GM21360 (cell line): ENCODE data around the gene CACNA1C.

Source experiments
- ATAC-seq: cut with Tn5 transposase; IDR thresholded peaks from one replicate; pipeline ENCODE4 v1.9.1; 2021; ENCODE audit warnings: mild to moderate bottlenecking, moderate library complexity; ENCODE audit not compliant: unreplicated experiment

CACNA1C gene

GRCh38 chr12:2422591-2422990 is 369.8 kb downstream of the CACNA1C start:
- no peak for ATAC-seq

GRCh38 chr12:2429032-2429431 is 376.2 kb downstream of the CACNA1C start:
- no peak for ATAC-seq

GRCh38 chr12:2431810-2432209 is 379.0 kb downstream of the CACNA1C start:
- no peak for ATAC-seq

GRCh38 chr12:2432856-2433255 is 380.1 kb downstream of the CACNA1C start:
- no peak for ATAC-seq

GRCh38 chr12:2435511-2435910 is 382.7 kb downstream of the CACNA1C start:
- no peak for ATAC-seq

GRCh38 chr12:2439332-2440100 is 386.7 kb downstream of the CACNA1C start:
- ATAC-seq: no peak

GRCh38 chr12:2443776-2444175 is 391.0 kb downstream of the CACNA1C start:
- ATAC-seq: no peak

GRCh38 chr12:2445968-2446367 is 393.2 kb downstream of the CACNA1C start:
- no peak for ATAC-seq

GRCh38 chr12:2447861-2448260 is 395.1 kb downstream of the CACNA1C start:
- ATAC-seq: no peak

GRCh38 chr12:2449586-2449985 is 396.8 kb downstream of the CACNA1C start:
- ATAC-seq: no peak

GRCh38 chr12:2450553-2450952 is 397.8 kb downstream of the CACNA1C start:
- no peak for ATAC-seq

- ATAC-seq: no peak
Observed at GRCh38 chr12:2451025-2451424, 398.2 kb downstream of the CACNA1C start.

- no peak for ATAC-seq
Observed at GRCh38 chr12:2451497-2451896, 398.7 kb downstream of the CACNA1C start.

- no peak for ATAC-seq
Observed at GRCh38 chr12:2453076-2453760, 400.4 kb downstream of the CACNA1C start.

- ATAC-seq: no peak
Observed at GRCh38 chr12:2453761-2454090, 400.9 kb downstream of the CACNA1C start.

GRCh38 chr12:2454601-2455177 is 401.9 kb downstream of the CACNA1C start:
- ATAC-seq: no peak

GRCh38 chr12:2455410-2455809 is 402.6 kb downstream of the CACNA1C start:
- ATAC-seq: no peak

- no peak for ATAC-seq
Observed at GRCh38 chr12:2456122-2456812, 403.5 kb downstream of the CACNA1C start.

GRCh38 chr12:2456813-2457186 is 404.0 kb downstream of the CACNA1C start:
- no peak for ATAC-seq

GRCh38 chr12:2457215-2457932 is 404.6 kb downstream of the CACNA1C start:
- no peak for ATAC-seq

GRCh38 chr12:2457933-2458414 is 405.2 kb downstream of the CACNA1C start:
- no peak for ATAC-seq
